CD14-positive monocyte (primary cell): ENCODE measurements around the gene SERBP1. TPM values are rescaled to one million over a fixed set of nuclear protein-coding genes. Genes with fewer than 3 reads are reported as not detected.

ENCODE experiments used
- DNase-seq, 3 donors: peaks; one replicate each; pipeline ENCODE4 v3.0.0-alpha.2; 2011 to 2022
- H2AFZ ChIP-seq: 2 replicates; pipeline ENCODE4 v1.6.0; 2012; ENCODE audit warnings: mild to moderate bottlenecking, low read depth, low read length, inconsistent platforms; ENCODE audit not compliant: insufficient read depth, poor library complexity, severe bottlenecking
- H3K27ac ChIP-seq, 2 donors: 1 replicate in 1 of 2; 2 replicates in 1 of 2; pipeline ENCODE4 v1.5.1; 2012 to 2013; ENCODE audit warnings: low read length in 2 of 2, control low read depth in 1 of 2, inconsistent platforms in 1 of 2, low read depth in 1 of 2, mild to moderate bottlenecking in 1 of 2
- H3K27me3 ChIP-seq, 2 donors: one replicate each; pipeline versions ENCODE4 v1.6.0 to v1.6.1; 2011 to 2013; ENCODE audit warnings: low read length in 2 of 2; ENCODE audit not compliant: control insufficient read depth in 2 of 2, insufficient read depth in 2 of 2
- H3K36me3 ChIP-seq, 2 donors: replicated peaks in 1 of 2; 1 replicate in 1 of 2; 2 replicates in 1 of 2; pipeline versions ENCODE4 v1.5.1 to v1.6.1; 2012 to 2013; ENCODE audit warnings: low read length in 2 of 2, control low read depth in 1 of 2, inconsistent platforms in 1 of 2, mild to moderate bottlenecking in 1 of 2; ENCODE audit not compliant: insufficient read depth in 2 of 2, control insufficient read depth in 1 of 2
- H3K4me1 ChIP-seq, 2 donors: 1 replicate in 1 of 2; 2 replicates in 1 of 2; pipeline versions ENCODE4 v1.5.1 to v1.6.1; 2012 to 2013; ENCODE audit warnings: low read length in 2 of 2, control low read depth in 1 of 2, inconsistent platforms in 1 of 2, mild to moderate bottlenecking in 1 of 2, moderate library complexity in 1 of 2; ENCODE audit not compliant: insufficient read depth in 2 of 2, control insufficient read depth in 1 of 2
- H3K4me2 ChIP-seq: replicated peaks from 2 replicates; pipeline ENCODE3; 2012; ENCODE audit warnings: low read length, moderate library complexity, mild to moderate bottlenecking; ENCODE audit not compliant: poor library complexity, severe bottlenecking; ENCODE audit errors: extremely low read depth
- H3K4me3 ChIP-seq, 3 experiments: fragments of 200-600 bp in 1 of 3; sonication (generic) in 1 of 3; replicated peaks in 1 of 3; 1 replicate in 2 of 3; 2 replicates in 1 of 3; pipeline ENCODE4 v1.5.1; 2011 to 2013; ENCODE audit warnings: low read length in 3 of 3, mild to moderate bottlenecking in 3 of 3, control low read depth in 2 of 3, low read depth in 2 of 3, inconsistent platforms in 1 of 3, moderate library complexity in 1 of 3
- H3K79me2 ChIP-seq: 2 replicates; pipeline ENCODE4 v1.6.0; 2012; ENCODE audit warnings: mild to moderate bottlenecking, control low read depth, inconsistent platforms, low read length, moderate library complexity; ENCODE audit not compliant: insufficient read depth
- H3K9ac ChIP-seq: 2 replicates; pipeline ENCODE4 v1.6.0; 2017; ENCODE audit warnings: low read length, mild to moderate bottlenecking; ENCODE audit not compliant: insufficient read depth, poor library complexity, severe bottlenecking
- H3K9me3 ChIP-seq, 2 donors: replicated peaks in 1 of 2; 1 replicate in 1 of 2; 2 replicates in 1 of 2; pipeline versions ENCODE4 v1.5.1 to v1.6.1; 2012 to 2013; ENCODE audit warnings: low read length in 2 of 2, control low read depth in 1 of 2; ENCODE audit not compliant: control insufficient read depth in 1 of 2, insufficient read depth in 1 of 2
- H4K20me1 ChIP-seq: 2 replicates; pipeline ENCODE4 v1.6.0; 2012; ENCODE audit warnings: mild to moderate bottlenecking, low read length, control low read depth, moderate library complexity; ENCODE audit not compliant: insufficient read depth
- H3K27ac Mint-ChIP-seq, 7 donors: one replicate each; pipeline ENCODE4 v1.8.0; 2020; ENCODE audit warnings: mild to moderate bottlenecking in 7 of 7, mixed read lengths in 7 of 7, moderate library complexity in 6 of 7, inconsistent platforms in 2 of 7
- H3K27me3 Mint-ChIP-seq, 3 donors: one replicate each; pipeline ENCODE4 v1.8.0; 2021 to 2022; ENCODE audit warnings: low read depth in 3 of 3, mild to moderate bottlenecking in 3 of 3, mixed read lengths in 3 of 3, moderate library complexity in 3 of 3, inconsistent platforms in 1 of 3
- H3K36me3 Mint-ChIP-seq, 2 donors: one replicate each; pipeline ENCODE4 v1.8.0; 2020; ENCODE audit warnings: mixed read lengths in 2 of 2, inconsistent platforms in 1 of 2, mild to moderate bottlenecking in 1 of 2
- H3K4me1 Mint-ChIP-seq: one replicate; pipeline ENCODE4 v1.8.0; 2020; ENCODE audit warnings: mild to moderate bottlenecking, mixed read lengths
- H3K4me3 Mint-ChIP-seq, 2 donors: one replicate each; pipeline ENCODE4 v1.8.0; 2020; ENCODE audit warnings: mild to moderate bottlenecking in 2 of 2, mixed read lengths in 2 of 2, moderate library complexity in 1 of 2
- H3K9me3 Mint-ChIP-seq, 7 donors: one replicate each; pipeline ENCODE4 v1.8.0; 2020 to 2022; ENCODE audit warnings: mixed read lengths in 7 of 7, mild to moderate bottlenecking in 6 of 7, moderate library complexity in 6 of 7, inconsistent platforms in 2 of 7
- WGBS: methylation state at CpG from one replicate; pipeline ENCODE4 v1.1.5; 2013; ENCODE audit warnings: missing lambda C conversion rate; ENCODE audit not compliant: insufficient coverage; 5-methylcytosine and 5-hydroxymethylcytosine counted together
- intact Hi-C, 2 donors: fragments of 100-400 bp; cut with micrococcal nuclease; formaldehyde crosslinking; loops; one replicate each; pipeline versions ENCODE4 v1.15.0 to v1.15.1; 2023
- polyA plus RNA-seq, 3 donors: library from polyadenylated mRNA; depleted of rRNA in 1 of 3; unstranded in 2 of 3; stranded (reverse) in 1 of 3; fragments of 300-500 nt in 2 of 3; fragments of >200 nt in 1 of 3; fragmentation: Illumina TruSeq in 2 of 3; gene quantifications; 1 replicate in 2 of 3; 2 replicates in 1 of 3; pipeline ENCODE4 v1.2.3, GENCODE V29; 2012 to 2021
- TF ChIP-seq, protein P1 (sequence below): fragments of 200-600 bp; IDR thresholded peaks from one replicate; pipeline ENCODE4 v1.8.0; 2022; ENCODE audit warnings: antibody characterized with exemption, mild to moderate bottlenecking

Gene SERBP1
- polyA plus RNA-seq, 3 donors: 38.2 to 78.8 (median 75.3) TPM

DNA sequence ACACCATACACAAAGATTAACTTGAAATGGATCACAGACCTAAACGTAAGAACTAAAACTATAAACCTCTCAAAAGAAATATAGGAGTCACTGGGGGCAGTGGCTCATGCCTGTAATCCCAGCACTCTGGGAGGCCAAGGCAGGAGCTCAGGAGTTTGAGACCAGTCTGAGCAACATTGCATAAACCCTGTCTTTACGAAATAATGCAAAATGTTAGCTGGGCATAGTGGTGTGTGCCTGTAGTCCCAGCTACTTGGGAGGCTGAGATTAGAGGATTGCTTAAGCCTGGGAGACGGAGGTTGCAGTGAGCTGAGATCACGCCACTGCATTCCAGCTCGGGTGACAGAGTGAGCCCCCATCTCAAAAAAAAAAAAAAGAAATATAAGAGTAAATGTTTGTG lies 46.7 kb upstream of the SERBP1 start:
- no peaks in the 10 kb centered on the region for H3K27me3 ChIP-seq
- intact Hi-C loops: no loop called here
- H3K4me3 ChIP-seq: no peak overlapping the region
- Mint-ChIP-seq H3K4me1 (no peaks in the 10 kb centered on the region), H3K4me3 (no peak overlapping the region), H3K27me3 (peaks cover 0 to 6% (median 4%) of the 10 kb centered on the region in 3 donors), H3K27ac (no peak overlapping the region), H3K9me3 (no peaks in the 10 kb centered on the region), H3K36me3 (no peaks in the 10 kb centered on the region)
- H2AFZ ChIP-seq: no peak overlapping the region
- H3K9me3 ChIP-seq: no peaks in the 10 kb centered on the region
- no peak overlapping the region for H3K9ac ChIP-seq
- no peak overlapping the region for H3K27ac ChIP-seq
- 77% methylated on average over 3 of the region's 5 CpGs for WGBS
- TF ChIP-seq, protein P1, sequence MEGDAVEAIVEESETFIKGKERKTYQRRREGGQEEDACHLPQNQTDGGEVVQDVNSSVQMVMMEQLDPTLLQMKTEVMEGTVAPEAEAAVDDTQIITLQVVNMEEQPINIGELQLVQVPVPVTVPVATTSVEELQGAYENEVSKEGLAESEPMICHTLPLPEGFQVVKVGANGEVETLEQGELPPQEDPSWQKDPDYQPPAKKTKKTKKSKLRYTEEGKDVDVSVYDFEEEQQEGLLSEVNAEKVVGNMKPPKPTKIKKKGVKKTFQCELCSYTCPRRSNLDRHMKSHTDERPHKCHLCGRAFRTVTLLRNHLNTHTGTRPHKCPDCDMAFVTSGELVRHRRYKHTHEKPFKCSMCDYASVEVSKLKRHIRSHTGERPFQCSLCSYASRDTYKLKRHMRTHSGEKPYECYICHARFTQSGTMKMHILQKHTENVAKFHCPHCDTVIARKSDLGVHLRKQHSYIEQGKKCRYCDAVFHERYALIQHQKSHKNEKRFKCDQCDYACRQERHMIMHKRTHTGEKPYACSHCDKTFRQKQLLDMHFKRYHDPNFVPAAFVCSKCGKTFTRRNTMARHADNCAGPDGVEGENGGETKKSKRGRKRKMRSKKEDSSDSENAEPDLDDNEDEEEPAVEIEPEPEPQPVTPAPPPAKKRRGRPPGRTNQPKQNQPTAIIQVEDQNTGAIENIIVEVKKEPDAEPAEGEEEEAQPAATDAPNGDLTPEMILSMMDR: no peak
- no peaks in the 10 kb centered on the region for H3K79me2 ChIP-seq
- DNase-seq: no peak
- no peaks in the 10 kb centered on the region for H4K20me1 ChIP-seq
- no peak overlapping the region for H3K4me2 ChIP-seq
- no peaks in the 10 kb centered on the region for H3K36me3 ChIP-seq
- no peaks in the 10 kb centered on the region for H3K4me1 ChIP-seq

DNA sequence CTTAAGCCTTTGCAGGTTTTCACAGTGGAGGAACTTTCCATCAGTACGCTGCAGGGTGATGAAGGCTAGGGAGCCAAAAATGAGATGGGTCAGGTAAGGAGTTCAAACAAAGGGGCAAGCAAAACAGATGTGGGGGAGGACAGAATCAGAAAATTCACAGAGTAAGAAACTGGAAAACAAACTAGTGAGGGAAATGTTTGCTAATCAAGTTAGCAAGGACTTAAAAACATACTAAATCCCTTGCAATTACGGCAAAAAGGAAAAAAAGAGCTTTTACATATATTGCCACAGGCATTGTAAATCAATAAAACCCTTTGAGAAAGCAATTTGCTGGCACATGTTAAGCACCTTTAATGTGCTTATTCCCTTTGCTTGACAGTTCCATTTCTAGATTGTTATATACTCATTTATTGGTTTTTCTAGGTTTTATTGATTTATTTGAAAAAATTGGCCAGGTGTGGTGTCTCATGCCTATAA lies 45.8 kb upstream of the SERBP1 start:
- Mint-ChIP-seq H3K36me3 (no peaks in the 10 kb centered on the region), H3K4me1 (no peaks in the 10 kb centered on the region), H3K9me3 (no peaks in the 10 kb centered on the region), H3K4me3 (no peak overlapping the region), H3K27ac (no peak overlapping the region), H3K27me3 (peaks cover 0 to 6% (median 2%) of the 10 kb centered on the region in 3 donors)
- no peak overlapping the region for H3K27ac ChIP-seq
- no peak for DNase-seq
- intact Hi-C loops: no loop called here
- H3K36me3 ChIP-seq: no peaks in the 10 kb centered on the region
- no peaks in the 10 kb centered on the region for H3K9me3 ChIP-seq
- H3K79me2 ChIP-seq: no peaks in the 10 kb centered on the region
- no peaks in the 10 kb centered on the region for H3K27me3 ChIP-seq
- H3K4me1 ChIP-seq: no peaks in the 10 kb centered on the region
- H2AFZ ChIP-seq: no peak overlapping the region
- no peak overlapping the region for H3K4me2 ChIP-seq
- no peak overlapping the region for H3K4me3 ChIP-seq
- no peaks in the 10 kb centered on the region for H4K20me1 ChIP-seq
- TF ChIP-seq, protein P1: no peak
- no peak overlapping the region for H3K9ac ChIP-seq
- 86% methylated on average over 1 of the region's 2 CpGs for WGBS
